Astrocyte of the spinal cord (primary cell): Measurements from ENCODE around the gene GCKR.

Experiments
- DNase-seq: peaks from one replicate; pipeline ENCODE4 v3.0.0; 2011; ENCODE audit warnings: low read depth, low spot score
- H3K4me3 ChIP-seq: 2 replicates; pipeline ENCODE4 v1.5.1; 2011; ENCODE audit warnings: low read depth, mild to moderate bottlenecking, low read length, moderate library complexity
- CTCF ChIP-seq: IDR thresholded peaks from 2 replicates; pipeline ENCODE4 v1.5.1; 2012; ENCODE audit warnings: low read depth, mild to moderate bottlenecking, low read length, inconsistent platforms
- in situ Hi-C: cut with HindIII; loops from 2 replicates; pipeline ENCODE4 v1.10.0; 2017; ENCODE audit warnings: low sequenced_read_pairs

The GCKR gene

GRCh38 chr2:27496357-27497287 lies at the start of gene GCKR:
TSS of gene GCKR (plus strand) at chr2:27496839. CDS start at chr2:27496905, 66 bp downstream.
- no peak within 1 kb of the TSS for H3K4me3 ChIP-seq
- TF ChIP-seq CTCF, result no peak
- in situ Hi-C loops, result no loop called here
- no peak for DNase-seq

- H3K4me3 ChIP-seq, result no peak overlapping the region
- in situ Hi-C loops, result no loop called here
- no peak for DNase-seq
- TF ChIP-seq CTCF, result no peak
Measured at GRCh38 chr2:27448381-27448780, 48.3 kb upstream of the GCKR start.

- in situ Hi-C loops, result no loop called here
- H3K4me3 ChIP-seq, result no peak overlapping the region
- TF ChIP-seq CTCF, result no peak
- no peak for DNase-seq
Measured at GRCh38 chr2:27451095-27451494, 45.5 kb upstream of the GCKR start.

GRCh38 chr2:27453968-27454367 lies 42.7 kb upstream of the GCKR start:
- no peak overlapping the region for H3K4me3 ChIP-seq
- in situ Hi-C loops, result no loop called here
- TF ChIP-seq CTCF, result no peak
- no peak for DNase-seq

- no peak overlapping the region for H3K4me3 ChIP-seq
- no peak for DNase-seq
- TF ChIP-seq CTCF, result no peak
- in situ Hi-C loops, result no loop called here
Measured at GRCh38 chr2:27461118-27461517, 35.5 kb upstream of the GCKR start.

- TF ChIP-seq CTCF, result no peak
- no peak for DNase-seq
- no peak overlapping the region for H3K4me3 ChIP-seq
- in situ Hi-C loops, result no loop called here
Measured at GRCh38 chr2:27464443-27464842, 32.2 kb upstream of the GCKR start.
